SIG-M5 (cell line): ENCODE data around the gene PGD.
"Not testable (repeated sequence)": the region's sequence is repeated elsewhere in the genome, so short reads cannot be mapped to it uniquely, and the experiment has no call there.

Experiments used
- DNase-seq: peaks from one replicate; lab custom pipeline; 2025; lab: John Stamatoyannopoulos, UW

The PGD gene

GRCh38 chr1:10437052-10437451 lies 38.2 kb downstream of the PGD start:
- no peak for DNase-seq

GRCh38 chr1:10438677-10439163 lies 39.9 kb downstream of the PGD start:
- DNase-seq = no peak

- DNase-seq = no peak
These were observed 41.4 kb downstream of the PGD start for GRCh38 chr1:10440305-10440704.

- no peak for DNase-seq
These were observed 41.9 kb downstream of the PGD start for GRCh38 chr1:10440794-10441193.

DNA sequence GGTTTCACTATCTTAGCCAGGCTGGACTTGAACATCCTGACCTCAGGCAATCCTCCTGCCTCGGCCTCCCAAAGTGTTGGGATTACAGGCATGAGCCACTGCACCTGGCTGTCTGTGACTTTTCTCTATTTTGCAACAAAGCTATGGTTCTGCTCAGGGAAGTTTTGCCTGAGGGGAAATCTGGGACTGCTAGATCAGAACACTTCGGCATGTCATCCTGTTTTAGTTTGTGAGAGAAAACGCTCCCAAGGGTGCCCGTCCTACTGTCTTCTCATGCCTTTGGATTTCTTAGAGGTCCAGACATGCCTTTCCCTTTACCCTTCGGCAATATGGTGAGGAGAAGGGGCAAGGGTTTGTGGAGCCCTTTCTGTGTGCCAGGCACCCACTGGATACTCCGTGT lies 45.4 kb downstream of the PGD start:
- DNase-seq = no peak

GRCh38 chr1:10444795-10445397 lies 46.0 kb downstream of the PGD start:
- DNase-seq = no peak

DNA sequence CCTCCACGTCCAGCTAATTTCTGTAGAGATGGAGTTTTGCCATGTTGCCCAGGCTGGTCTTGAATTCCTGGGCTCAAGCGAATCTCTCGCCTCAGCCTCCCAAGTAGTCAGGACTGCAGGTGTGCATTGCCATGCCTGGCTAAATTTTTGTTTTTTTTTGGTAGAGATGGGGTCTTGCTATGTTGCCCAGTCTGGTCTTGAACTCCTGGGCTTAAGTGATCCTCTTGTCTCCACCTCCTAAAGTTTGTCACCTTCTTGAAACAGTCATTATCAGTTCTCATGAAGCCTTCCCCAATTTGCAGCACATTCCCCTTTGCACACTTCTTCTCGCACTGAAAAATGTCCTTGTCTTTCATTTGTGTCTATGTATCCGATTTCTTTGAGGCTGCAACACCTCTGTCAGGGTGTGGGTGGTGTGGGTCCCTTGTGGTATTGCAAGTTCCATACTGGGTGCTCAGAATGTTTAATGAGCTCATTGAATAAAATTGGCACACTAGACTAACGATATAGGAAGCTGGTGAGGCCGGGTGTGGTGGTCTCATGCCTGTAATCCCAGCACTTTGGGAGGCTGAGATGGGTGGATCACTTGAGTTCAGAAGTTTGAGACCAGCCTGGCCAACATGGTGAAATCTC lies 48.0 kb downstream of the PGD start:
- DNase-seq = no peak

DNA sequence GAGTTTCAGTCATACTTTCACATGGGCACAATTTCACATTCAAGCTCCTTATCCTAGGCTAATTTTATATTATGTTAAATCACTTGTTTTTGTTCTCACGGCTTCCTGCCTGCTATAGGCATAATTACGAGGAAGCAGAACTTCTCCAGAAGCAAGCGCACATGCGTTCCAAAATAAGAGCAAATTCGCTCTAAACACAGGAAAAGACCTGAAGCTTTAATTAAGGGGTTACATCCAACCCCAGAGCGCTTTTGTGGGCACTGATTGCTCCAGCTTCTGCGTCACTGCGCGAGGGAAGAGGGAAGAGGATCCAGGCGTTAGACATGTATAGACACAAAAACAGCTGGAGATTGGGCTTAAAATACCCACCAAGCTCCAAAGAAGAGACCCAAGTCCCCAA lies 50.9 kb downstream of the PGD start, which contains the start of gene CORT:
Gene CORT, plus strand, starts transcription at position 281 of the 400 bp plus-strand sequence. CDS start 193 bp downstream, outside the sequence.
- no peak for DNase-seq

- no peak for DNase-seq
These were observed 51.4 kb downstream of the PGD start for GRCh38 chr1:10450156-10450814.

DNA sequence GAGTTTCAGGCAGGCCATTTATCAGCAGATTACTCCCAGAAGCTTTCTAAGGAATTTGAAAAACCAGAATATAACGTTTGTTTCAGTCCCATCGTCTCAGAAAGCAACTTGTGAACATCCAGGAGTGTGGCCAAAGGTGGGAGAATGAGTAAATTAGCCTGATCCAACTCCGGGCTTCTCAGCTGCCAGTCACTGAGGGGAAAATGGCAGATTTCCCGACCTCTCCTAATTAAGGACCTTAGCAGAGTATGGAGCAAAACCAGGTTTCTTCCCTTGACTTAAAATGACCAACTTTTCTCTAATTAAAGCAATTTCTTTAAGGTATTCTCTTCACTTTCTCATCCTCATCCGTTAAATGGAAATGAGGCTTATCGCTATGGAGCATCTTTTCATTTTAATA lies 52.0 kb downstream of the PGD start:
- no peak for DNase-seq

DNA sequence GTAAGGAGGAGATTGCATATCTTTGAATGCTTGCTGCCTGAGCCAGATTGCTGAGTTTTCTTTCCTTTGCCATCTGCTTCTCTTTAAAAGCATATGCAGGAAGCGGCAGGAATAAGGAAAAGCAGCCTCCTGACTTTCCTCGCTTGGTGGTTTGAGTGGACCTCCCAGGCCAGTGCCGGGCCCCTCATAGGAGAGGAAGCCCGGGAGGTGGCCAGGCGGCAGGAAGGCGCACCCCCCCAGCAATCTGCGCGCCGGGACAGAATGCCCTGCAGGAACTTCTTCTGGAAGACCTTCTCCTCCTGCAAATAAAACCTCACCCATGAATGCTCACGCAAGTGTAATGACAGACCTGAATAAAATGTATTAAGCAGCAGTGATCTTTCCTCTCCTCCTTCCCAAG lies 52.4 kb downstream of the PGD start:
- no peak for DNase-seq

- DNase-seq = no peak
These were observed 57.2 kb downstream of the PGD start for GRCh38 chr1:10456048-10456447.

DNA sequence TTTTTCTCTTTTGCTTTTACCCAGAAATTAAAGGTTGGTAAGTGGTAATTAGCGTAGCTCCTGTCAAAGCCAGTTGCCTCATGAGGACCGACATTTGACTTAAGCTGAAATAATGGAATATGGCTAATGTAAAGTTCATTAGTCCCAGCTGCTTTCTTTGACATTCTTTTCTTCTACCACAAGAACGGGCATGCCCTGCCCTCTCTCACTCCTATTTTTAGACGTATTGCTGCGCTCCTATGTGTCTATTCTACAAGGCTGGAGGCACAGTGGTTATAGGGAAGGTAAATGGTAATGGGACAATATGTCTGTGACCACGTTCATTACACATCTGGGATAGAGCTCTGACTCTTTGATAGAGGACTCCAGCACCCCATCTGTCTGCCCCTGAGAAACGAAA lies 57.8 kb downstream of the PGD start:
- no peak for DNase-seq

DNA sequence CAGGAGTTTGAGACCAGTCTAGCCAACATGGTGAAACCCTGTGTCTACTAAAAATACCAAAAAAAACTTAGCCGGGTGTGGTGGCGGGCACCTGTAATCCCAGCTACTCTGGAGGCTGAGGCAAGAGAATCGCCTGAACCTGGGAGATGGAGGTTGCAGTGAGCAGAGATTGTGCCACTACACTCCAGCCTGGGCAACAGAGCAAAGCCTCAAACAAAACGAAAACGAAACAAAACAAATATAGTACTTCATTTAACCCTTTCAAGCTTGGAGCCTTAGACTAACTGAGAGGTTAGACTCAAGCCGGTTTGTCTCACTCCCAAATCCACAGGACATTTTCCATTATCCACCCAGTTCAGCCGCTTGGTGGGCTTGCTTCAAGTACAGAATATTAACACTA lies 58.6 kb downstream of the PGD start:
- not testable (repeated sequence) for DNase-seq

GRCh38 chr1:10457875-10458274 lies 59.0 kb downstream of the PGD start:
- DNase-seq = no peak

DNA sequence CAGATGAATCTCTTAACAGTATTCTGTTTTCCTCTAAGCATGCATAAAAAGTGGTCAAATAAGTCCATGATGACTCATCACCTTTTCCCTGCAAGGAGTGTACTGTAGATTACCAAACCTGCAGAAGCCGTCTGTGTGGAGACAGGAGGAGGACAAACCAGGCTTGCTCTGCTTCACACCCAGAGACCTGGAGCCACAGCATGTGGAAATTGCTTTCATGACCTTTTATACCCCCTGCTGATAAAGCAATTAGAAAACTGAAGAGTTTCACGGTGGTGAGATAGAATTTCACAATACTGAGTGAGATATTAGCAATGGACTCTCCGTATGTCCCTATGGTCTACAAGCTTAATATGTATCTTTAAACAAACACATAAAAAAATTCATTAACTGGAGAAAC lies 60.3 kb downstream of the PGD start:
- DNase-seq = no peak

DNA sequence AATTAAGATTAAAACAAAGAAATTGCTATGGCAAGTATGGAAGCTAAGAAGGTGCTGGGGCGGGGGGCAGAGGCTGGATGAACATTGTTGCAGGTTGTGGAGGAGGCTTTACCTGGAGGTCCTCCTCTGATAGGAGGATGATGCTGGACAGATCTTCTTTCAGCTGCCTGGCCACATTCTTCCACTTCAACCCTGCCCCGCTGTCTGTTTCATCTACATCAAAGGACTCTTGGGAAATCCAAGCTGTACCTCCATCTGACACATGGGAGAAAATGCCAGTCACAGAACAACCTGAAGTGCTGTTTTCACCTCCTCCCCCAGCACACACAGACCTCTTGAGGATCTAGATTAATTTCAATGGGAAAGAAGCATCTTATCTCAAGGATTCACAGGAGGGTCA lies 68.2 kb downstream of the PGD start:
- no peak for DNase-seq

GRCh38 chr1:10470043-10470442 lies 71.2 kb downstream of the PGD start:
- DNase-seq = no peak
